HCT116 (cell line): ENCODE measurements around the gene GRIP2. TPM values are rescaled to one million over a fixed set of nuclear protein-coding genes. Genes with fewer than 3 reads are reported as not detected.

Source experiments
- ATAC-seq: fragments of 200-7000 bp; cut with Tn5 transposase; 2 replicates; pipeline ENCODE4 v1.9.1; 2020; ENCODE audit warnings: mild to moderate bottlenecking, moderate library complexity
- BruUV-seq: library from RNA; stranded (reverse); fragments of 400-500 nt; replicated peaks from 2 replicates; lab custom pipeline; 2021; lab: Mats Ljungman, UMichigan
- CTCF ChIA-PET: fragments of 300-600 bp; sonication (Branson Sonifier 250); formaldehyde crosslinking; loops from one replicate; lab custom pipeline; 2021; ENCODE audit warnings: antibody characterized with exemption; lab: Charles Lee
- POLR2A ChIA-PET: fragments of 300-600, 350-600 bp; sonication (Branson Sonifier 250); formaldehyde crosslinking; loops from one replicate; lab custom pipeline; 2021; ENCODE audit warnings: antibody characterized with exemption; lab: Charles Lee
- RAD21 ChIA-PET, 2 experiments: fragments of 300-600 bp; sonication (Branson Sonifier 250); formaldehyde crosslinking; loops; one replicate each; lab custom pipeline; 2023; ENCODE audit warnings: low total read pairs in 2 of 2; ENCODE audit not compliant: uncharacterized antibody in 2 of 2, unreplicated experiment in 2 of 2, low non-redundant PET in 1 of 2; lab: Charles Lee
- DNase-seq: peaks from one replicate; pipeline ENCODE4 v3.0.0-alpha.2; 2010; ENCODE audit warnings: low read depth, low spot score
- H2AFZ ChIP-seq: fragments of 200-600 bp; shearing (Covaris generic), sonication (generic); 2 replicates; pipeline ENCODE4 v1.6.1; 2017; ENCODE audit warnings: low read depth, mixed run types, mixed read lengths, antibody characterized with exemption, low read length; ENCODE audit not compliant: poor library complexity, severe bottlenecking
- H3K27ac ChIP-seq: 2 replicates; pipeline ENCODE4 v1.5.1; 2012; ENCODE audit warnings: low read depth, low read length
- H3K27me3 ChIP-seq: fragments of 200-600 bp; sonication (generic); 2 replicates; pipeline ENCODE4 v1.6.1; 2016; ENCODE audit warnings: mixed run types, low read length, mixed read lengths; ENCODE audit not compliant: insufficient read depth
- H3K36me3 ChIP-seq, 2 experiments: fragments of 200-500 bp in 1 of 2; fragments of 200-600 bp in 1 of 2; sonication (Bioruptor generic) in 1 of 2; sonication (generic) in 1 of 2; 2 replicates each; pipeline versions ENCODE4 v1.5.1 to v1.6.1; 2014 to 2016; ENCODE audit warnings: low read length in 2 of 2, inconsistent platforms in 1 of 2, mixed read lengths in 1 of 2, mixed run types in 1 of 2; ENCODE audit not compliant: insufficient read depth in 2 of 2, control insufficient read depth in 1 of 2
- H3K4me1 ChIP-seq, 2 experiments: fragments of 200-600 bp in 1 of 2; sonication (generic) in 1 of 2; 2 replicates each; pipeline versions ENCODE4 v1.5.1 to v1.6.1; 2012 to 2017; ENCODE audit warnings: low read length in 2 of 2, inconsistent platforms in 1 of 2, mild to moderate bottlenecking in 1 of 2, mixed read lengths in 1 of 2, mixed run types in 1 of 2, moderate library complexity in 1 of 2; ENCODE audit not compliant: insufficient read depth in 2 of 2, control insufficient read depth in 1 of 2
- H3K4me2 ChIP-seq: fragments of 200-600 bp; sonication (generic); 2 replicates; pipeline ENCODE4 v1.6.1; 2017; ENCODE audit warnings: mixed run types, low read length, mixed read lengths
- H3K4me3 ChIP-seq, 2 experiments: fragments of 200-600 bp in 1 of 2; sonication (generic) in 1 of 2; replicated peaks in 1 of 2; 2 replicates each; pipeline ENCODE4 v1.5.1; 2011 to 2016; ENCODE audit warnings: low read length in 2 of 2, control low read depth in 1 of 2, low read depth in 1 of 2, mild to moderate bottlenecking in 1 of 2, mixed read lengths in 1 of 2, mixed run types in 1 of 2
- H3K79me2 ChIP-seq: fragments of 200-600 bp; sonication (generic); 2 replicates; pipeline ENCODE4 v1.6.1; 2017; ENCODE audit warnings: mild to moderate bottlenecking, mixed run types, low read length, moderate library complexity, mixed read lengths; ENCODE audit not compliant: insufficient read depth
- H3K9ac ChIP-seq: fragments of 200-600 bp; sonication (generic); 2 replicates; pipeline ENCODE4 v1.6.1; 2016; ENCODE audit warnings: low read length, mixed read lengths
- H3K9me2 ChIP-seq: fragments of 200-600 bp; sonication (generic), shearing (Covaris generic); 2 replicates; pipeline ENCODE4 v1.6.1; 2017; ENCODE audit warnings: mixed run types, mild to moderate bottlenecking, moderate library complexity; ENCODE audit not compliant: insufficient read depth
- H3K9me3 ChIP-seq, 2 experiments: fragments of 200-500 bp in 1 of 2; fragments of 200-600 bp in 1 of 2; sonication (Bioruptor generic) in 1 of 2; sonication (generic) in 1 of 2; 2 replicates each; pipeline ENCODE4 v1.6.1; 2014 to 2017; ENCODE audit warnings: low read length in 2 of 2, mixed read lengths in 2 of 2, inconsistent platforms in 1 of 2, low read depth in 1 of 2, mild to moderate bottlenecking in 1 of 2, mixed run types in 1 of 2, moderate library complexity in 1 of 2; ENCODE audit not compliant: control insufficient read depth in 1 of 2, insufficient read depth in 1 of 2
- H4K20me1 ChIP-seq: fragments of 200-600 bp; sonication (generic), shearing (Covaris generic); 2 replicates; pipeline ENCODE4 v1.6.1; 2017; ENCODE audit warnings: mixed run types, mild to moderate bottlenecking, moderate library complexity; ENCODE audit not compliant: insufficient read depth
- CEBPB ChIP-seq: IDR thresholded peaks from 2 replicates; pipeline ENCODE4 v1.6.1; 2012; ENCODE audit warnings: low read depth
- EGR1 ChIP-seq: IDR thresholded peaks from 2 replicates; pipeline ENCODE4 v1.6.1; 2012; ENCODE audit warnings: low read depth
- EZH2 ChIP-seq: fragments of 200-600 bp; sonication (generic); IDR thresholded peaks from 2 replicates; pipeline ENCODE4 v1.6.1; 2017; ENCODE audit warnings: antibody characterized with exemption, mixed run types
- POLR2AphosphoS5 ChIP-seq: IDR thresholded peaks from 2 replicates; pipeline ENCODE4 v1.6.1; 2011; ENCODE audit warnings: mild to moderate bottlenecking, low read depth, low read length, moderate library complexity
- SP1 ChIP-seq: IDR thresholded peaks from 2 replicates; pipeline ENCODE4 v1.6.1; 2012; ENCODE audit warnings: low read depth
- intact Hi-C: fragments of 100-400 bp; cut with micrococcal nuclease; formaldehyde crosslinking; loops from 2 replicates; pipeline ENCODE4 v1.10.0; 2022
- total RNA-seq: library from RNA; stranded (reverse); gene quantifications from one replicate; pipeline ENCODE4 v1.2.1, GENCODE V29; 2021; ENCODE audit not compliant: unreplicated experiment
- TF ChIP-seq, protein P1 (sequence below): IDR thresholded peaks from 2 replicates; pipeline ENCODE4 v1.6.1; 2011; ENCODE audit warnings: mild to moderate bottlenecking, low read length, moderate library complexity; ENCODE audit not compliant: insufficient replicate concordance; ENCODE audit errors: extremely low read depth
- TF ChIP-seq, protein P2 (sequence below), 3 experiments: fragments of 200-600 bp in 1 of 3; sonication (generic) in 1 of 3; IDR thresholded peaks in 2 of 3; conservative IDR thresholded peaks in 1 of 3; 2 replicates each; pipeline ENCODE4 v1.5.1; 2012 to 2017; ENCODE audit warnings: low read depth in 2 of 3, low read length in 2 of 3, antibody characterized with exemption in 1 of 3, borderline replicate concordance in 1 of 3, control low read depth in 1 of 3, mild to moderate bottlenecking in 1 of 3, mixed read lengths in 1 of 3, mixed run types in 1 of 3, moderate library complexity in 1 of 3; ENCODE audit not compliant: insufficient read depth in 1 of 3
- TF ChIP-seq, protein P3 (sequence below): IDR thresholded peaks from 2 replicates; pipeline ENCODE4 v1.6.1; 2012
- TF ChIP-seq, protein P4 (sequence below): IDR thresholded peaks from 2 replicates; pipeline ENCODE4 v1.6.1; 2012; ENCODE audit warnings: low read depth

The GRIP2 gene
- total RNA-seq, 1 experiment from 2014 or later, result 0.34 TPM

- ChIA-PET POLR2A (no interaction called here), RAD21 (no interaction called here), CTCF (no interaction called here)
- intact Hi-C loops, result no loop called here
- no peak overlapping the region for H3K4me2 ChIP-seq
- H4K20me1 ChIP-seq, result no peaks in the 10 kb centered on the region
- ATAC-seq (no peak), DNase-seq (no peak)
- TF ChIP-seq POLR2AphosphoS5 (no peak), EGR1 (no peak), EZH2 (no peak), CEBPB (no peak), SP1 (no peak)
- TF ChIP-seq, protein P1, sequence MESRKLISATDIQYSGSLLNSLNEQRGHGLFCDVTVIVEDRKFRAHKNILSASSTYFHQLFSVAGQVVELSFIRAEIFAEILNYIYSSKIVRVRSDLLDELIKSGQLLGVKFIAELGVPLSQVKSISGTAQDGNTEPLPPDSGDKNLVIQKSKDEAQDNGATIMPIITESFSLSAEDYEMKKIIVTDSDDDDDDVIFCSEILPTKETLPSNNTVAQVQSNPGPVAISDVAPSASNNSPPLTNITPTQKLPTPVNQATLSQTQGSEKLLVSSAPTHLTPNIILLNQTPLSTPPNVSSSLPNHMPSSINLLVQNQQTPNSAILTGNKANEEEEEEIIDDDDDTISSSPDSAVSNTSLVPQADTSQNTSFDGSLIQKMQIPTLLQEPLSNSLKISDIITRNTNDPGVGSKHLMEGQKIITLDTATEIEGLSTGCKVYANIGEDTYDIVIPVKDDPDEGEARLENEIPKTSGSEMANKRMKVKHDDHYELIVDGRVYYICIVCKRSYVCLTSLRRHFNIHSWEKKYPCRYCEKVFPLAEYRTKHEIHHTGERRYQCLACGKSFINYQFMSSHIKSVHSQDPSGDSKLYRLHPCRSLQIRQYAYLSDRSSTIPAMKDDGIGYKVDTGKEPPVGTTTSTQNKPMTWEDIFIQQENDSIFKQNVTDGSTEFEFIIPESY, result no peak
- TF ChIP-seq, protein P2, sequence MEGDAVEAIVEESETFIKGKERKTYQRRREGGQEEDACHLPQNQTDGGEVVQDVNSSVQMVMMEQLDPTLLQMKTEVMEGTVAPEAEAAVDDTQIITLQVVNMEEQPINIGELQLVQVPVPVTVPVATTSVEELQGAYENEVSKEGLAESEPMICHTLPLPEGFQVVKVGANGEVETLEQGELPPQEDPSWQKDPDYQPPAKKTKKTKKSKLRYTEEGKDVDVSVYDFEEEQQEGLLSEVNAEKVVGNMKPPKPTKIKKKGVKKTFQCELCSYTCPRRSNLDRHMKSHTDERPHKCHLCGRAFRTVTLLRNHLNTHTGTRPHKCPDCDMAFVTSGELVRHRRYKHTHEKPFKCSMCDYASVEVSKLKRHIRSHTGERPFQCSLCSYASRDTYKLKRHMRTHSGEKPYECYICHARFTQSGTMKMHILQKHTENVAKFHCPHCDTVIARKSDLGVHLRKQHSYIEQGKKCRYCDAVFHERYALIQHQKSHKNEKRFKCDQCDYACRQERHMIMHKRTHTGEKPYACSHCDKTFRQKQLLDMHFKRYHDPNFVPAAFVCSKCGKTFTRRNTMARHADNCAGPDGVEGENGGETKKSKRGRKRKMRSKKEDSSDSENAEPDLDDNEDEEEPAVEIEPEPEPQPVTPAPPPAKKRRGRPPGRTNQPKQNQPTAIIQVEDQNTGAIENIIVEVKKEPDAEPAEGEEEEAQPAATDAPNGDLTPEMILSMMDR (IDR thresholded peaks at IDR 0.05 in 2 of 3, conservative IDR thresholded peaks at IDR 0.05 in 1 of 3; ENCODE audit: borderline replicate concordance in 1 of 3, insufficient read depth in 1 of 3, low read depth in 2 of 3, low read length in 2 of 3), result no peak
- TF ChIP-seq, protein P3, sequence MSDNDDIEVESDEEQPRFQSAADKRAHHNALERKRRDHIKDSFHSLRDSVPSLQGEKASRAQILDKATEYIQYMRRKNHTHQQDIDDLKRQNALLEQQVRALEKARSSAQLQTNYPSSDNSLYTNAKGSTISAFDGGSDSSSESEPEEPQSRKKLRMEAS, result no peak
- TF ChIP-seq, protein P4, sequence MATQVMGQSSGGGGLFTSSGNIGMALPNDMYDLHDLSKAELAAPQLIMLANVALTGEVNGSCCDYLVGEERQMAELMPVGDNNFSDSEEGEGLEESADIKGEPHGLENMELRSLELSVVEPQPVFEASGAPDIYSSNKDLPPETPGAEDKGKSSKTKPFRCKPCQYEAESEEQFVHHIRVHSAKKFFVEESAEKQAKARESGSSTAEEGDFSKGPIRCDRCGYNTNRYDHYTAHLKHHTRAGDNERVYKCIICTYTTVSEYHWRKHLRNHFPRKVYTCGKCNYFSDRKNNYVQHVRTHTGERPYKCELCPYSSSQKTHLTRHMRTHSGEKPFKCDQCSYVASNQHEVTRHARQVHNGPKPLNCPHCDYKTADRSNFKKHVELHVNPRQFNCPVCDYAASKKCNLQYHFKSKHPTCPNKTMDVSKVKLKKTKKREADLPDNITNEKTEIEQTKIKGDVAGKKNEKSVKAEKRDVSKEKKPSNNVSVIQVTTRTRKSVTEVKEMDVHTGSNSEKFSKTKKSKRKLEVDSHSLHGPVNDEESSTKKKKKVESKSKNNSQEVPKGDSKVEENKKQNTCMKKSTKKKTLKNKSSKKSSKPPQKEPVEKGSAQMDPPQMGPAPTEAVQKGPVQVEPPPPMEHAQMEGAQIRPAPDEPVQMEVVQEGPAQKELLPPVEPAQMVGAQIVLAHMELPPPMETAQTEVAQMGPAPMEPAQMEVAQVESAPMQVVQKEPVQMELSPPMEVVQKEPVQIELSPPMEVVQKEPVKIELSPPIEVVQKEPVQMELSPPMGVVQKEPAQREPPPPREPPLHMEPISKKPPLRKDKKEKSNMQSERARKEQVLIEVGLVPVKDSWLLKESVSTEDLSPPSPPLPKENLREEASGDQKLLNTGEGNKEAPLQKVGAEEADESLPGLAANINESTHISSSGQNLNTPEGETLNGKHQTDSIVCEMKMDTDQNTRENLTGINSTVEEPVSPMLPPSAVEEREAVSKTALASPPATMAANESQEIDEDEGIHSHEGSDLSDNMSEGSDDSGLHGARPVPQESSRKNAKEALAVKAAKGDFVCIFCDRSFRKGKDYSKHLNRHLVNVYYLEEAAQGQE, result no peak
- no peak overlapping the region for H3K4me3 ChIP-seq
- H3K27me3 ChIP-seq, result no peaks in the 10 kb centered on the region
- no peak overlapping the region for H2AFZ ChIP-seq
- no peak overlapping the region for H3K27ac ChIP-seq
- H3K9ac ChIP-seq, result no peak overlapping the region
- H3K79me2 ChIP-seq, result no peaks in the 10 kb centered on the region
- no peaks in the 10 kb centered on the region for H3K9me3 ChIP-seq
- no TSS peak for BruUV-seq
- no peaks in the 10 kb centered on the region for H3K4me1 ChIP-seq
- peaks cover 12 to 33% of the 10 kb centered on the region in 2 experiments; a peak in 3 of 4 replicates for H3K36me3 ChIP-seq
- H3K9me2 ChIP-seq, result no peaks in the 10 kb centered on the region
Measured at GRCh38 chr3:14483286-14483685, 56.9 kb downstream of the GRIP2 start.
